Endothelial cell of umbilical vein (primary cell): ENCODE results near the gene IL1RL2. TPM values are rescaled to one million over a fixed set of nuclear protein-coding genes. Genes with fewer than 3 reads are reported as not detected.

Source experiments
- BruUV-seq: library from RNA; stranded (reverse); fragments of 400-500 nt; replicated peaks from 2 replicates; lab custom pipeline; 2021; lab: Mats Ljungman, UMichigan
- CTCF ChIA-PET: fragments of 300-600, 350-600 bp; sonication (Branson Sonifier 250); formaldehyde crosslinking; loops from one replicate; lab custom pipeline; 2021; ENCODE audit warnings: antibody characterized with exemption, inconsistent platforms; lab: Charles Lee
- POLR2A ChIA-PET: fragments of 300-600, 350-600 bp; sonication (Branson Sonifier 250); formaldehyde crosslinking; loops from one replicate; lab custom pipeline; 2021; ENCODE audit warnings: antibody characterized with exemption, inconsistent platforms; lab: Charles Lee
- DNase-seq: peaks from one replicate; pipeline ENCODE4 v3.0.0-alpha.2; 2011; ENCODE audit warnings: low read depth, low spot score
- FAIRE-seq: peaks from 2 replicates; lab custom pipeline; 2011; peaks lifted over from hg19 to GRCh38; lab: Jason Lieb, UNC
- H2AFZ ChIP-seq: 2 replicates; pipeline ENCODE4 v1.6.0; 2012; ENCODE audit warnings: low read depth, low read length, control low read depth, inconsistent platforms
- H3K27ac ChIP-seq: 2 replicates; pipeline ENCODE4 v1.5.1; 2011; ENCODE audit warnings: low read depth, mild to moderate bottlenecking, control low read depth, low read length, moderate library complexity; ENCODE audit not compliant: insufficient read depth
- H3K27me3 ChIP-seq, 2 experiments: 2 replicates each; pipeline versions ENCODE4 v1.6.0 to v1.6.1; 2011; ENCODE audit warnings: low read length in 2 of 2, mixed read lengths in 1 of 2; ENCODE audit not compliant: control insufficient read depth in 2 of 2, insufficient read depth in 2 of 2
- H3K36me3 ChIP-seq, 2 experiments: 2 replicates in 1 of 2; 3 replicates in 1 of 2; pipeline ENCODE4 v1.5.1; 2011; ENCODE audit warnings: low read length in 2 of 2, mild to moderate bottlenecking in 1 of 2, moderate library complexity in 1 of 2; ENCODE audit not compliant: control insufficient read depth in 2 of 2, insufficient read depth in 2 of 2; ENCODE audit errors: extremely low read depth in 1 of 2
- H3K4me1 ChIP-seq: 3 replicates; pipeline ENCODE4 v1.5.1; 2011; ENCODE audit warnings: mild to moderate bottlenecking, low read length; ENCODE audit not compliant: control insufficient read depth, insufficient read depth; ENCODE audit errors: extremely low read depth
- H3K4me2 ChIP-seq: 2 replicates; pipeline ENCODE4 v1.6.1; 2011; ENCODE audit warnings: low read length, control low read depth, mixed read lengths; ENCODE audit not compliant: insufficient read depth
- H3K4me3 ChIP-seq, 3 experiments: fragments of 200-600 bp in 1 of 3; sonication (generic), shearing (Covaris generic) in 1 of 3; replicated peaks in 1 of 3; 2 replicates each; pipeline ENCODE4 v1.5.1; 2011 to 2016; ENCODE audit warnings: control low read depth in 3 of 3, low read length in 3 of 3, mild to moderate bottlenecking in 2 of 3, inconsistent platforms in 1 of 3, low read depth in 1 of 3, moderate library complexity in 1 of 3; ENCODE audit not compliant: insufficient read depth in 1 of 3
- H3K79me2 ChIP-seq: 2 replicates; pipeline ENCODE4 v1.6.0; 2012; ENCODE audit warnings: low read length, inconsistent platforms; ENCODE audit not compliant: control insufficient read depth, insufficient read depth
- H3K9ac ChIP-seq: replicated peaks from 2 replicates; pipeline ENCODE3; 2011; ENCODE audit warnings: low read length, control low read depth; ENCODE audit not compliant: insufficient read depth; ENCODE audit errors: extremely low read depth
- H3K9me1 ChIP-seq: replicated peaks from 3 replicates; pipeline ENCODE4 v1.6.0; 2011; ENCODE audit warnings: mild to moderate bottlenecking, low read length; ENCODE audit not compliant: control insufficient read depth, insufficient read depth; ENCODE audit errors: extremely low read depth
- H3K9me3 ChIP-seq: replicated peaks from 2 replicates; pipeline ENCODE4 v1.5.1; 2012; ENCODE audit warnings: low read length, inconsistent platforms; ENCODE audit not compliant: control insufficient read depth, insufficient read depth
- H4K20me1 ChIP-seq: replicated peaks from 2 replicates; pipeline ENCODE3; 2011; ENCODE audit warnings: mild to moderate bottlenecking, low read length; ENCODE audit not compliant: control insufficient read depth, insufficient read depth; ENCODE audit errors: extremely low read depth
- EZH2 ChIP-seq: IDR thresholded peaks from 2 replicates; pipeline ENCODE4 v1.6.1; 2012; ENCODE audit warnings: borderline replicate concordance, low read depth, mild to moderate bottlenecking, moderate library complexity, low read length, inconsistent platforms; ENCODE audit not compliant: severe bottlenecking
- FOS ChIP-seq: IDR thresholded peaks from 2 replicates; pipeline ENCODE4 v1.6.1; 2011; ENCODE audit warnings: mild to moderate bottlenecking, low read length, moderate library complexity, borderline replicate concordance; ENCODE audit not compliant: insufficient read depth
- GATA2 ChIP-seq: IDR thresholded peaks from 2 replicates; pipeline ENCODE4 v1.7.0; 2011; ENCODE audit warnings: low read depth, mild to moderate bottlenecking, moderate library complexity, mixed read lengths, low read length; ENCODE audit not compliant: insufficient read length, insufficient read depth
- JUN ChIP-seq: IDR thresholded peaks from 2 replicates; pipeline ENCODE4 v1.6.1; 2011; ENCODE audit warnings: borderline replicate concordance, low read depth; ENCODE audit not compliant: insufficient read length, insufficient read depth
- POLR2A ChIP-seq: IDR thresholded peaks from 2 replicates; pipeline ENCODE4 v1.6.1; 2012; ENCODE audit warnings: low read depth, mild to moderate bottlenecking, control low read depth, low read length
- POLR2AphosphoS5 ChIP-seq: IDR thresholded peaks from 2 replicates; pipeline ENCODE4 v1.6.1; 2012; ENCODE audit warnings: low read depth, mild to moderate bottlenecking, control low read depth, low read length, moderate library complexity; ENCODE audit not compliant: insufficient read depth
- dilution Hi-C: fragments of 300-500 bp; cut with MboI; formaldehyde crosslinking; loops from one replicate; pipeline ENCODE4 v1.15.0; 2019; ENCODE audit warnings: low sequenced_read_pairs; ENCODE audit not compliant: extremely low pct_ligation_motif_present
- intact Hi-C: fragments of 100-400 bp; cut with micrococcal nuclease; formaldehyde crosslinking; loops from one replicate; pipeline ENCODE4 v1.10.0; 2022
- polyA plus RNA-seq, 4 experiments: library from polyadenylated mRNA; depleted of rRNA in 3 of 4; stranded (reverse) in 3 of 4; unstranded in 1 of 4; fragments of >200 nt; gene quantifications; 2 replicates each; pipeline versions ENCODE4 v1.2.1 to v1.2.3, GENCODE V29; 2011 to 2012; ENCODE audit warnings: missing spikeins in 1 of 4
- total RNA-seq: library from RNA; stranded (reverse); gene quantifications from 2 replicates; pipeline ENCODE4 v1.2.3, GENCODE V29; 2021

IL1RL2 gene
- total and polyA plus RNA-seq, 2 donors (not counting 3 experiments of a cell fraction or from before 2014, with no cell fraction given) = 0.11 TPM; not detected in 1

DNA sequence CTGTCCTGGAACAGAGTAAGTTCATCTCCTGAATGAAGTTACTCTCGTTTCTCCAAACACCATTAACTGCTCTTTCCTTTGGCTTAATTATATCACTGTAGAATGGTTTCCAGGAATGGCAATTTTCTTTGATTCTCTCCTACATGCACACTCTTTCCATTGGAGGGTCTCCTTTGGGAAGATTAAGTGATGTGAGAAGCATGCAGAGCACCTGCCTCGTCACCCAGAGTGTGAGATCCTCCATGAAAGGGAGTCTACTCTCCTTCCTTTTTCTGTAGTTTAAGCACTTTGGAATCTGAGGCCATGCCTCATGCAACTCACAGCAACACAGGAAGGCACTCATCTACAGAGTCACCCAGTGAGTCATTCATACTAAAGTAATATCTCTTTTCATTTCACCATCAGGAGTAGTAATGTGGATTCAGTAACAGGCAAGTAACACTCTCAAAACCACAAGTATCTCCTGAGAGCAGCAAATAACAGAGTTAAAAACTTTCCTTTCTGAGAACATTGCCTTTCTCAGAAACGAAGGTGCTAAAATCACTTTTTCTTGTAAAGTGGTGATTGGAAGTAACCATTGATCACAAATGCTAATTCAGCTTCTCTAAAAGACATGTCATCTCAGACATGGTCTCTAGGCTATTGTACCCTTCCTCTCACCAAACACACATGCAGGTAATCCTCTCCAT lies 71.7 kb downstream of the IL1RL2 start:
- Histone ChIP-seq H3K4me3 (no peak overlapping the region), H3K79me2 (no peaks in the 10 kb centered on the region), H3K4me1 (peaks cover 15% of the 10 kb centered on the region), H3K4me2 (peak overlapping the region; percentile 26), H3K9ac (no peak overlapping the region), H3K27ac (peak overlapping the region; percentile 35), H3K27me3 (no peaks in the 10 kb centered on the region), H3K9me3 (no peaks in the 10 kb centered on the region), H4K20me1 (no peaks in the 10 kb centered on the region), H2AFZ (peak overlapping the region; percentile 33), H3K36me3 (no peaks in the 10 kb centered on the region), H3K9me1 (no peaks in the 10 kb centered on the region)
- dilution Hi-C loops = no loop called here
- CTCF ChIA-PET = interaction anchor here (2.4 kb wide), 1 partner anchor 18 kb away, joined by 11 read pairs; no protein-coding TSS in a partner anchor
- peak; percentile 78 for DNase-seq
- intact Hi-C loops = loop anchor here (5.0 kb wide), 2 partner anchors 44 to 79 kb away; no protein-coding TSS in a partner anchor
- BruUV-seq = no TSS peak
- peak; percentile 73 for FAIRE-seq
- POLR2A ChIA-PET = no interaction called here
- TF ChIP-seq POLR2AphosphoS5 (peak; percentile 63), JUN (peak; percentile 77), POLR2A (no peak), EZH2 (no peak), FOS (peak; percentile 97), GATA2 (peak; percentile 28)
